Keratinocyte (primary cell): ENCODE measurements around the gene CHST8. TPM values are rescaled to one million over a fixed set of nuclear protein-coding genes. Genes with fewer than 3 reads are reported as not detected.

ENCODE experiments used
- DNase-seq: peaks from one replicate; pipeline ENCODE4 v3.0.0-alpha.2; 2011; ENCODE audit warnings: low read depth, missing footprints, low spot score
- FAIRE-seq: peaks from 2 replicates; lab custom pipeline; 2011; peaks lifted over from hg19 to GRCh38; lab: Jason Lieb, UNC
- H2AFZ ChIP-seq: 2 replicates; pipeline ENCODE4 v1.6.0; 2012; ENCODE audit warnings: low read length, control low read depth, inconsistent platforms; ENCODE audit not compliant: control insufficient read depth
- H3K27ac ChIP-seq: 2 replicates; pipeline ENCODE4 v1.5.1; 2011; ENCODE audit warnings: low read length; ENCODE audit not compliant: control insufficient read depth, insufficient read depth
- H3K27me3 ChIP-seq: 3 replicates; pipeline ENCODE4 v1.6.0; 2011; ENCODE audit warnings: low read length; ENCODE audit not compliant: control insufficient read depth, insufficient read depth; ENCODE audit errors: extremely low read depth
- H3K36me3 ChIP-seq, 2 experiments: 2 replicates in 1 of 2; 3 replicates in 1 of 2; pipeline ENCODE4 v1.5.1; 2011; ENCODE audit warnings: low read length in 2 of 2, mild to moderate bottlenecking in 1 of 2; ENCODE audit not compliant: control insufficient read depth in 2 of 2, insufficient read depth in 2 of 2; ENCODE audit errors: extremely low read depth in 1 of 2
- H3K4me1 ChIP-seq: 3 replicates; pipeline ENCODE4 v1.5.1; 2011; ENCODE audit warnings: low read length; ENCODE audit not compliant: control insufficient read depth, insufficient read depth; ENCODE audit errors: extremely low read depth
- H3K4me2 ChIP-seq: 3 replicates; pipeline ENCODE4 v1.6.0; 2011; ENCODE audit warnings: low read depth, low read length; ENCODE audit not compliant: control insufficient read depth, insufficient read depth; ENCODE audit errors: extremely low read depth
- H3K4me3 ChIP-seq, 3 experiments: fragments of 200-600 bp in 1 of 3; sonication (generic) in 1 of 3; 2 replicates in 2 of 3; 3 replicates in 1 of 3; pipeline ENCODE4 v1.5.1; 2011 to 2016; ENCODE audit warnings: low read length in 3 of 3, mild to moderate bottlenecking in 3 of 3, control low read depth in 2 of 3, inconsistent platforms in 1 of 3, low read depth in 1 of 3, mixed read lengths in 1 of 3, mixed run types in 1 of 3, moderate library complexity in 1 of 3; ENCODE audit not compliant: control insufficient read depth in 2 of 3, insufficient read depth in 2 of 3; ENCODE audit errors: extremely low read depth in 1 of 3
- H3K79me2 ChIP-seq: 2 replicates; pipeline ENCODE4 v1.6.0; 2012; ENCODE audit warnings: low read length; ENCODE audit not compliant: control insufficient read depth, insufficient read depth
- H3K9ac ChIP-seq: 3 replicates; pipeline ENCODE4 v1.6.0; 2011; ENCODE audit warnings: low read length; ENCODE audit not compliant: control insufficient read depth, insufficient read depth; ENCODE audit errors: extremely low read depth
- H3K9me1 ChIP-seq: 3 replicates; pipeline ENCODE4 v1.6.0; 2011; ENCODE audit warnings: low read length; ENCODE audit not compliant: control insufficient read depth, insufficient read depth; ENCODE audit errors: extremely low read depth
- H3K9me3 ChIP-seq: 2 replicates; pipeline ENCODE4 v1.5.1; 2012; ENCODE audit warnings: low read depth, low read length; ENCODE audit not compliant: control insufficient read depth
- H4K20me1 ChIP-seq: 3 replicates; pipeline ENCODE4 v1.6.0; 2011; ENCODE audit warnings: low read length; ENCODE audit not compliant: control insufficient read depth, insufficient read depth; ENCODE audit errors: extremely low read depth
- CTCF ChIP-seq, 3 experiments: IDR thresholded peaks in 1 of 3; conservative IDR thresholded peaks in 1 of 3; optimal IDR thresholded peaks in 1 of 3; 2 replicates in 2 of 3; 3 replicates in 1 of 3; pipeline versions ENCODE3 to v1.5.1; 2011; ENCODE audit warnings: low read length in 3 of 3, mild to moderate bottlenecking in 3 of 3, moderate library complexity in 2 of 3, control low read depth in 1 of 3, inconsistent platforms in 1 of 3; ENCODE audit not compliant: insufficient read depth in 2 of 3; ENCODE audit errors: extremely low read depth in 1 of 3
- EZH2 ChIP-seq: IDR thresholded peaks from one replicate; pipeline ENCODE4 v1.6.1; 2012; ENCODE audit warnings: inconsistent platforms, mild to moderate bottlenecking, low read length, moderate library complexity
- dilution Hi-C: fragments of 300-500 bp; cut with MboI; formaldehyde crosslinking; loops from one replicate; pipeline ENCODE4 v1.7.0; 2020; ENCODE audit warnings: low sequenced_read_pairs; ENCODE audit not compliant: extremely low pct_ligation_motif_present
- polyA plus RNA-seq, 5 experiments: library from polyadenylated mRNA; depleted of rRNA in 3 of 5; stranded (reverse) in 3 of 5; stranded (forward) in 1 of 5; unstranded in 1 of 5; fragments of >200 nt; gene quantifications; 1 replicate in 1 of 5; 2 replicates in 3 of 5; 3 replicates in 1 of 5; pipeline versions ENCODE4 v1.2.1 to v1.2.3, GENCODE V29; 2011 to 2012; ENCODE audit warnings: missing spikeins in 2 of 5, low read depth in 1 of 5, low replicate concordance in 1 of 5

The CHST8 gene
- polyA plus RNA-seq, 1 donor (not counting 4 experiments of a cell fraction or from before 2014, with no cell fraction given) = not detected

GRCh38 chr19:33715462-33715861 is 93.7 kb downstream of the CHST8 start:
- DNase-seq = no peak
- H3K36me3 ChIP-seq = no peaks in the 10 kb centered on the region
- no peak overlapping the region for H3K27ac ChIP-seq
- dilution Hi-C loops = no loop called here
- H3K4me2 ChIP-seq = no peak overlapping the region
- H3K4me1 ChIP-seq = no peaks in the 10 kb centered on the region
- no peak overlapping the region for H3K4me3 ChIP-seq
- H2AFZ ChIP-seq = no peak overlapping the region
- TF ChIP-seq CTCF (optimal IDR thresholded peaks at IDR 0.05 in 1 of 3, IDR thresholded peaks at IDR 0.05 in 1 of 3, conservative IDR thresholded peaks at IDR 0.05 in 1 of 3; ENCODE audit: extremely low read depth in 1 of 3, insufficient read depth in 2 of 3, low read length in 3 of 3) (no peak), EZH2 (no peak)
- FAIRE-seq = no peak
- no peaks in the 10 kb centered on the region for H3K9me3 ChIP-seq
- no peaks in the 10 kb centered on the region for H3K79me2 ChIP-seq
- H4K20me1 ChIP-seq = no peaks in the 10 kb centered on the region
- no peaks in the 10 kb centered on the region for H3K27me3 ChIP-seq
- no peaks in the 10 kb centered on the region for H3K9me1 ChIP-seq
- no peak overlapping the region for H3K9ac ChIP-seq

DNA sequence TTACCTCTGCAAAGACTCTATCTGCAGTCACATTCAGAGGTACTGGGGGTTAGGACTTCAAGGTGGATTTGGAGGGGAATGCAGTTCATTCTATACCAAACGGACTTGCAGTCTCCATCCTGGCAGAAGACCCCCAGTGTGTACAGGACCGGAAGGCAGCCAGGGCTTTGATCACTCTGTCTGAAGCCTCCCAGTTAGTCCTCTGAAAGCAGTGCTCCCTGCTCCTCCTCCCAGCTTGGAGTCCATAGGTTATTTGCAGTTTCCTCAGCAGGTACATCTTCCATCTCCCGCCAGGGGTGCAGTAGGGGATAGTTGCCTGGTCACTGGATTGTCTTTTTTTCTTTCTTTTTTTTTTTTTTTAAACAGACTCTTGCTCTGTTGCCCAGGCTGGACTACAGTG is 96.1 kb downstream of the CHST8 start:
- H3K4me3 ChIP-seq = no peak overlapping the region
- H3K27ac ChIP-seq = no peak overlapping the region
- DNase-seq (no peak), FAIRE-seq (no peak)
- no peaks in the 10 kb centered on the region for H3K9me3 ChIP-seq
- H3K9me1 ChIP-seq = no peaks in the 10 kb centered on the region
- H3K27me3 ChIP-seq = no peaks in the 10 kb centered on the region
- H4K20me1 ChIP-seq = no peaks in the 10 kb centered on the region
- no peak overlapping the region for H3K9ac ChIP-seq
- no peaks in the 10 kb centered on the region for H3K4me1 ChIP-seq
- no peaks in the 10 kb centered on the region for H3K79me2 ChIP-seq
- H3K4me2 ChIP-seq = no peak overlapping the region
- H3K36me3 ChIP-seq = no peaks in the 10 kb centered on the region
- TF ChIP-seq CTCF (optimal IDR thresholded peaks at IDR 0.05 in 1 of 3, IDR thresholded peaks at IDR 0.05 in 1 of 3, conservative IDR thresholded peaks at IDR 0.05 in 1 of 3; ENCODE audit: extremely low read depth in 1 of 3, insufficient read depth in 2 of 3, low read length in 3 of 3) (no peak), EZH2 (no peak)
- dilution Hi-C loops = no loop called here
- H2AFZ ChIP-seq = no peak overlapping the region
